GM12878 (cell line): ENCODE measurements around the gene CAMTA1. TPM values are rescaled to one million over a fixed set of nuclear protein-coding genes. Genes with fewer than 3 reads are reported as not detected.

ENCODE experiments used
- ATAC-seq: fragments of 200-7000 bp; cut with Tn5 transposase; 3 replicates; pipeline ENCODE4 v1.9.1; 2020; ENCODE audit warnings: mild to moderate bottlenecking, moderate library complexity
- BruUV-seq: library from RNA; stranded (reverse); fragments of 400-500 nt; replicated peaks from 2 replicates; lab custom pipeline; 2021; lab: Mats Ljungman, UMichigan
- CTCF ChIA-PET: fragments of 300-600 bp; sonication (Branson Sonifier 250); formaldehyde crosslinking; extraction: SDS; loops from one replicate; lab custom pipeline; 2021; ENCODE audit warnings: inconsistent platforms; lab: Yijun Ruan, JAX
- POLR2A ChIA-PET: fragments of 350-600 bp; formaldehyde crosslinking; extraction: SDS; loops from one replicate; lab custom pipeline; 2021; ENCODE audit warnings: inconsistent platforms; lab: Charles Lee
- RAD21 ChIA-PET: fragments of 300-600 bp; sonication (Branson Sonifier 250); formaldehyde crosslinking; loops from one replicate; lab custom pipeline; 2023; ENCODE audit warnings: antibody characterized with exemption; ENCODE audit not compliant: unreplicated experiment; lab: Charles Lee
- SMC1A ChIA-PET: fragments of 300-600 bp; sonication (Branson Sonifier 250); formaldehyde crosslinking; loops from one replicate; lab custom pipeline; 2023; ENCODE audit not compliant: unreplicated experiment, uncharacterized antibody; lab: Charles Lee
- DNase-seq: peaks from one replicate; pipeline ENCODE4 v3.0.0-alpha.2; 2011; ENCODE audit warnings: low read depth, low spot score
- FAIRE-seq: peaks from 3 replicates; lab custom pipeline; 2011; peaks lifted over from hg19 to GRCh38; lab: Jason Lieb, UNC
- H2AFZ ChIP-seq: 2 replicates; pipeline ENCODE4 v1.6.0; 2011; ENCODE audit warnings: low read depth, low read length, control low read depth; ENCODE audit not compliant: control insufficient read depth
- H3K27ac ChIP-seq: 2 replicates; pipeline ENCODE4 v1.5.1; 2011; ENCODE audit warnings: control low read depth; ENCODE audit not compliant: control insufficient read depth, insufficient read depth
- H3K27me3 ChIP-seq, 2 experiments: replicated peaks in 1 of 2; 2 replicates each; pipeline versions ENCODE4 v1.6.0 to v1.6.1; 2011; ENCODE audit warnings: low read length in 1 of 2; ENCODE audit not compliant: control insufficient read depth in 2 of 2, insufficient read depth in 2 of 2
- H3K36me3 ChIP-seq, 2 experiments: 2 replicates each; pipeline ENCODE4 v1.5.1; 2011; ENCODE audit warnings: low read length in 1 of 2; ENCODE audit not compliant: control insufficient read depth in 2 of 2, insufficient read depth in 2 of 2
- H3K4me1 ChIP-seq: 2 replicates; pipeline ENCODE4 v1.6.1; 2011; ENCODE audit warnings: mild to moderate bottlenecking, low read length, moderate library complexity, mixed read lengths; ENCODE audit not compliant: control insufficient read depth, insufficient read depth
- H3K4me2 ChIP-seq: 2 replicates; pipeline ENCODE4 v1.6.0; 2011; ENCODE audit warnings: control low read depth; ENCODE audit not compliant: control insufficient read depth, insufficient read depth
- H3K4me3 ChIP-seq: fragments of 200-600 bp; sonication (generic); 2 replicates; pipeline ENCODE4 v1.5.1; 2016
- H3K79me2 ChIP-seq: 2 replicates; pipeline ENCODE4 v1.6.0; 2011; ENCODE audit warnings: low read length; ENCODE audit not compliant: control insufficient read depth, insufficient read depth
- H3K9ac ChIP-seq: 2 replicates; pipeline ENCODE4 v1.8.0; 2011; ENCODE audit warnings: low read length, control low read depth, mixed read lengths; ENCODE audit not compliant: control insufficient read depth, insufficient read depth
- H3K9me3 ChIP-seq: replicated peaks from 3 replicates; pipeline ENCODE4 v1.5.1; 2011; ENCODE audit warnings: mild to moderate bottlenecking, low read length; ENCODE audit not compliant: control insufficient read depth, insufficient read depth
- H4K20me1 ChIP-seq: 2 replicates; pipeline ENCODE4 v1.6.0; 2011; ENCODE audit not compliant: control insufficient read depth, insufficient read depth
- CBX3 ChIP-seq: fragments of 200-600 bp; sonication (generic); IDR thresholded peaks from 2 replicates; pipeline ENCODE4 v1.6.1; 2016; ENCODE audit warnings: low read depth, borderline replicate concordance
- CEBPZ ChIP-seq: fragments of 150-350 bp; IDR thresholded peaks from 2 replicates; pipeline ENCODE4 v1.6.1; 2016; ENCODE audit warnings: low read depth, low read length
- DPF2 ChIP-seq: fragments of 450-650 bp; IDR thresholded peaks from 2 replicates; pipeline ENCODE4 v1.6.1; 2017; ENCODE audit warnings: mild to moderate bottlenecking
- ESRRA ChIP-seq: IDR thresholded peaks from 2 replicates; pipeline ENCODE4 v1.6.1; 2012; ENCODE audit warnings: mild to moderate bottlenecking, low read length, improper control_type of control experiment
- ETV6 ChIP-seq, 2 experiments: fragments of 450-650 bp in 1 of 2; IDR thresholded peaks in 1 of 2; conservative IDR thresholded peaks in 1 of 2; 2 replicates each; pipeline ENCODE4 v1.6.1; 2014; ENCODE audit warnings: antibody characterized with exemption in 1 of 2, borderline replicate concordance in 1 of 2, low read depth in 1 of 2, mild to moderate bottlenecking in 1 of 2, moderate library complexity in 1 of 2
- FOXM1 ChIP-seq: IDR thresholded peaks from 2 replicates; pipeline ENCODE4 v1.6.1; 2012; ENCODE audit warnings: low read depth, mild to moderate bottlenecking, inconsistent platforms, low read length, moderate library complexity
- IKZF1 ChIP-seq: fragments of 450-650 bp; conservative IDR thresholded peaks from 2 replicates; pipeline ENCODE4 v1.6.1; 2017; ENCODE audit warnings: antibody characterized with exemption, mild to moderate bottlenecking
- MAX ChIP-seq: IDR thresholded peaks from 2 replicates; pipeline ENCODE4 v1.6.1; 2012; ENCODE audit warnings: low read depth, low read length, improper control_type of control experiment
- MYC ChIP-seq: IDR thresholded peaks from 2 replicates; pipeline ENCODE4 v1.6.1; 2011; ENCODE audit warnings: mild to moderate bottlenecking, low read length, moderate library complexity, inconsistent platforms; ENCODE audit not compliant: insufficient read depth, insufficient replicate concordance, insufficient read length, severe bottlenecking
- NFYA ChIP-seq: IDR thresholded peaks from 2 replicates; pipeline ENCODE4 v1.6.1; 2011; ENCODE audit warnings: low read depth, mild to moderate bottlenecking, low read length, improper control_type of control experiment, borderline replicate concordance
- PKNOX1 ChIP-seq: fragments of 450-650 bp; IDR thresholded peaks from 2 replicates; pipeline ENCODE4 v1.6.1; 2016; ENCODE audit warnings: mild to moderate bottlenecking
- RAD51 ChIP-seq: fragments of 450-650 bp; IDR thresholded peaks from 2 replicates; pipeline ENCODE4 v1.6.1; 2016; ENCODE audit warnings: moderate library complexity, mild to moderate bottlenecking, inconsistent platforms
- USF1 ChIP-seq: IDR thresholded peaks from 2 replicates; pipeline ENCODE4 v1.6.1; 2011; ENCODE audit warnings: borderline replicate concordance, low read depth, mild to moderate bottlenecking, moderate library complexity, mixed read lengths, low read length; ENCODE audit not compliant: insufficient read depth; ENCODE audit errors: extremely low read length
- WRNIP1 ChIP-seq: IDR thresholded peaks from 2 replicates; pipeline ENCODE4 v1.6.1; 2011; ENCODE audit warnings: low read depth, low read length, improper control_type of control experiment, borderline replicate concordance
- YBX1 ChIP-seq: fragments of 450-650 bp; IDR thresholded peaks from 2 replicates; pipeline ENCODE4 v1.6.1; 2016; ENCODE audit warnings: antibody characterized with exemption
- ZZZ3 ChIP-seq: IDR thresholded peaks from 2 replicates; pipeline ENCODE4 v1.6.1; 2011; ENCODE audit warnings: low read depth; ENCODE audit not compliant: control insufficient read depth, insufficient read length
- WGBS: methylation state at CpG from one replicate; pipeline ENCODE4 v1.1.6; 2016; ENCODE audit warnings: low lambda C conversion rate; ENCODE audit not compliant: insufficient replicate concordance, insufficient coverage; ENCODE audit errors: missing lambda C conversion rate; 5-methylcytosine and 5-hydroxymethylcytosine counted together
- in situ Hi-C: fragments of 300-500 bp; cut with MboI; formaldehyde crosslinking; loops from 9 replicates; pipeline ENCODE4 v1.14.3; 2018; ENCODE audit warnings: mixed read lengths
- intact Hi-C: fragments of 100-400 bp; cut with micrococcal nuclease; formaldehyde crosslinking; loops from one replicate; pipeline ENCODE4 v1.14.2; 2022; ENCODE audit not compliant: unreplicated experiment
- polyA plus RNA-seq, 11 experiments: library from polyadenylated mRNA; depleted of rRNA in 4 of 11; unstranded in 6 of 11; stranded (reverse) in 5 of 11; fragments of >200 nt; fragmentation: Nextera tagmentation in 4 of 11; fragmentation: Illumina TruSeq in 1 of 11; extraction: Ambion mirVana in 4 of 11; extraction: Trizol in 1 of 11; gene quantifications; 1 replicate in 1 of 11; 2 replicates in 10 of 11; pipeline versions ENCODE4 v1.2.1 to v1.2.3, GENCODE V29; 2011 to 2016; ENCODE audit warnings: inconsistent platforms in 2 of 11, missing spikeins in 2 of 11, low read depth in 1 of 11
- total RNA-seq, 4 experiments: library from RNA; depleted of rRNA in 3 of 4; stranded (reverse); fragments of >200 nt in 3 of 4; fragmentation: Illumina TruSeq in 1 of 4; extraction: Trizol in 1 of 4; gene quantifications; 2 replicates each; pipeline versions ENCODE4 v1.2.1 to v1.2.3, GENCODE V29; 2013 to 2021

The CAMTA1 gene
- total and polyA plus RNA-seq, 10 of the 15 experiments (the other 5 are each of a cell fraction or from before 2014, with no cell fraction given), result 37.7 to 148 (median 76.4) TPM

- no peaks in the 10 kb centered on the region; the same call in 2 of the 3 replicates for H3K9me3 ChIP-seq
- no peaks in the 10 kb centered on the region for H3K36me3 ChIP-seq
- in situ Hi-C loops (no loop called here), intact Hi-C loops (no loop called here)
- no peak overlapping the region for H2AFZ ChIP-seq
- H3K79me2 ChIP-seq, result peaks cover 2% of the 10 kb centered on the region; the same call in 1 of the 2 replicates
- no peak overlapping the region for H3K27ac ChIP-seq
- ATAC-seq (no peak), DNase-seq (no peak), FAIRE-seq (no peak)
- BruUV-seq, result no TSS peak
- H4K20me1 ChIP-seq, result no peaks in the 10 kb centered on the region
- H3K4me1 ChIP-seq, result peaks cover 26% of the 10 kb centered on the region
- ChIA-PET POLR2A (no interaction called here), SMC1A (no interaction called here), CTCF (interaction anchor here (2.4 kb wide), 1 partner anchor 11 kb away, joined by 6 read pairs; no protein-coding TSS in a partner anchor), RAD21 (no interaction called here)
- WGBS, result 32% methylated on average over 10 of the region's 10 CpGs
- no peak overlapping the region for H3K4me3 ChIP-seq
- no peaks in the 10 kb centered on the region for H3K27me3 ChIP-seq
- no peak overlapping the region for H3K9ac ChIP-seq
- no peak overlapping the region for H3K4me2 ChIP-seq
- TF ChIP-seq MAX, result no peak
- TF ChIP-seq FOXM1, result no peak
- TF ChIP-seq ZZZ3, result no peak
- no peak for TF ChIP-seq USF1
- no peak for TF ChIP-seq PKNOX1
- no peak for TF ChIP-seq CBX3
- TF ChIP-seq CEBPZ, result no peak
- TF ChIP-seq DPF2, result no peak
- TF ChIP-seq RAD51, result no peak
- no peak for TF ChIP-seq NFYA
- no peak for TF ChIP-seq MYC
- no peak for TF ChIP-seq ETV6 (conservative IDR thresholded peaks at IDR 0.05 in 1 of 2, IDR thresholded peaks at IDR 0.05 in 1 of 2; ENCODE audit: borderline replicate concordance in 1 of 2, low read depth in 1 of 2)
- TF ChIP-seq YBX1, result no peak
- TF ChIP-seq IKZF1, result no peak
- no peak for TF ChIP-seq ESRRA
- TF ChIP-seq WRNIP1, result no peak
These were observed 624.9 kb downstream of the CAMTA1 start for GRCh38 chr1:7410156-7410555.
